NB4 (cell line): ENCODE measurements around the gene CAV3.

Experiments used
- CTCF ChIP-seq: IDR thresholded peaks from one replicate; pipeline ENCODE4 v1.5.1; 2012; ENCODE audit warnings: low read depth, low read length
- MYC ChIP-seq: IDR thresholded peaks from 2 replicates; pipeline ENCODE4 v1.6.1; 2011; ENCODE audit warnings: low read depth, low read length
- POLR2A ChIP-seq: IDR thresholded peaks from 2 replicates; pipeline ENCODE4 v1.6.1; 2011; ENCODE audit warnings: mild to moderate bottlenecking; ENCODE audit not compliant: insufficient read length; ENCODE audit errors: extremely low read depth
- TF ChIP-seq, protein P1 (sequence below): IDR thresholded peaks from 2 replicates; pipeline ENCODE4 v1.6.1; 2011; ENCODE audit warnings: low read depth, low read length

- no peak for TF ChIP-seq CTCF
- TF ChIP-seq POLR2A, result no peak
- TF ChIP-seq, protein P1, sequence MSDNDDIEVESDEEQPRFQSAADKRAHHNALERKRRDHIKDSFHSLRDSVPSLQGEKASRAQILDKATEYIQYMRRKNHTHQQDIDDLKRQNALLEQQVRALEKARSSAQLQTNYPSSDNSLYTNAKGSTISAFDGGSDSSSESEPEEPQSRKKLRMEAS, result no peak
- no peak for TF ChIP-seq MYC
Measured at GRCh38 chr3:8733332-8734094, at the start of gene CAV3.
